NT2/D1 (cell line): ENCODE measurements around the gene MAT1A.
"Not testable (repeated sequence)": the region's sequence is repeated elsewhere in the genome, so short reads cannot be mapped to it uniquely, and the experiment has no call there.

Source experiments
- SUZ12 ChIP-seq: IDR thresholded peaks from 2 replicates; pipeline ENCODE4 v1.6.1; 2011; ENCODE audit not compliant: insufficient read length, insufficient read depth; ENCODE audit errors: extremely low read depth
- ZNF274 ChIP-seq: IDR thresholded peaks from 2 replicates; pipeline ENCODE4 v1.6.1; 2011; ENCODE audit warnings: mild to moderate bottlenecking, low read depth, low read length

DNA sequence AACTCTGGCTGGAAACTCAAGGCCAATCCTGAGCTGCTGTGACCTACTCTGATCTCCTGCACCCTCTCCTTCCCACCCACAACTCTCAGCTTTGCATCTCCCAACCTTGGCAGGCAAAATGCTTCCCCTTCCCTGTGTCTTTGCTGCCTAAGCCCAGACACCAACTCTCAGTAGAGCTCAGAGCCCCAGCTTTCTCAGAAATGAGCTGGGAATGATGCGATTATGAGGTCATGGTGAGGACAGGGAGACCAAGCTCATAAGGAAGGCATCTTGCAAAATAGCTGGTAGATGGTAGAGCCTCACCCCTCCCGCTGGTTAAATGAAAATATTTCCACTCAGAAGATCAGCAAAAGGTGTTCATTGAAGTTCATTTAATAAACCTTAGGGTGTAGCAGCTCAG lies 34.7 kb downstream of the MAT1A start:
- not testable (repeated sequence) for TF ChIP-seq SUZ12, ZNF274
